Effector CD8-positive, alpha-beta T cell (primary cell): ENCODE data around the gene ABHD16A.

Experiments used
- DNase-seq: peaks from one replicate; lab custom pipeline; 2025; lab: John Stamatoyannopoulos, UW
- total RNA-seq, 4 experiments: gene quantifications; one replicate each; lab custom pipeline; 2026; lab: John Stamatoyannopoulos, UW

The ABHD16A gene
- total RNA-seq, result 4.3 to 8.2 (median 6.5) reads per million in 4 experiments

DNA sequence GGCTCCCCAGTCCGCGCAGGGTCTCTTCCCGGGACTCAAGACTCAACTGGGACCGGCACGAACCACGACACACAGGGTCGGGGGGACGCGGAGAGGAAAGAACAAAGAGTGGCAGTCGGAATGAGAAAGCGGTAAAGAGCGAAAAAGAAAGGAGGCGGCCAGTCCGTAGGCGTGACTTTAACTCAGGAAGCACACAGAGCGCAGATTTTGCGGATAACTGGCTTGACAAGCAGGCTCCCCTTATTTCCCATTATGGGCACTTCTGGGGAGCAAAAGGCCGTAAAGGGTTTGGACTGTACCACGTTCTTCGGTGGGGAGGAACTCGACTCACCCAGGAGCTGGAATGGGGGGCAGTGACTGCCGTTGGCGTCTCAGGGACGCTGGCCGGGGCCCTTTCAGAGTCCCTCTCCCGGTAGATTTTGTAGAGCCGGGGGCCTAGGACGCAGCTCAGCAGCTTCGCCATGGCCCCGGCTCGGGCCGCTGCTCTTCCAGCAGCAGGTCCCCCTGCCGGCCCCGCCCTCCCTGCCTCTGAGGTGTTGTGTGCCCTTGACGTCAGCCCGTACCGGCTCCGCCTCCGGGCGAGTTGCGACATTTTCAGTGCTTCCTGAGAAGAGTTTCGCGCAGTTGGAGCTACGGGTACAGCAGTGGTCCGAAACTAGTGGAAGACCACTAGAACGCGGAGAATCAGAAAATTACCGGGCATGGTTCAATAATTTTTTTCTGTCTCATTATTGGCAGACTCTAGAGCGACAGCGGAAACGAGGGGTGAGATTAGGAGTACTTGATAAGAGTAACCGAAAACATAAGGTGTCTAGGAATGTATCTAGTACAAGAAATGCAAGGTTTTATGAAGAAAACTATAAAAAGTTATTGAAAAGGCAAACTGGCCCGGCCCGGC, at the start of gene ABHD16A:
TSS of gene ABHD16A (minus strand) at position 506 of the 898 bp plus-strand sequence. CDS start at position 463, 43 bp downstream.
- DNase-seq, result peak; percentile 91

DNA sequence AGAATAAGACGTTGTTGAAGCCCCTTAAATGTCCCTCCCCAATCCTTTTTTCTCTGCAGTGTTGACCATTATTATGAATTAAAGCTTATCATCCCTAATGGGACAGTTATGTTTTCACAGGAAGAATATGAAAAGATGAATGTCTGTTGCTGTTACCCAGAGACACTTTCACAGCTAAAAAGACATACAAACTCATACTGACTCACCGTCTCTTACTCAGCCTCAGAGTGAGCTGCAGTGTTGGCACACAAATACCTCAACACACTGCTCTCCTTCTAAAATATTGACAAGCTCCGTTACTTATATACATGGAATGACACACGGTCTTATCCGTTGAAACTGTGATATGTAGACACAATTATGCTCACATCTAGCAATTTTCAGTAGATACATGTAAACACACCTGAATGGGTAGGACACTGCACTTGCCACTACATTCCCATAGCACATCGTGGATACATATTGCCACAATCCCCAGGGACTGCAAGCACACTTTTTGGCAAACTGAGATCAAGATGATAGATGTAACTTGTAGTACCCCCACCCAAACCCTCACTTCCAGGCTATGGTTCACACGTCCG, 49.7 kb upstream of the ABHD16A start:
- no peak for DNase-seq

DNA sequence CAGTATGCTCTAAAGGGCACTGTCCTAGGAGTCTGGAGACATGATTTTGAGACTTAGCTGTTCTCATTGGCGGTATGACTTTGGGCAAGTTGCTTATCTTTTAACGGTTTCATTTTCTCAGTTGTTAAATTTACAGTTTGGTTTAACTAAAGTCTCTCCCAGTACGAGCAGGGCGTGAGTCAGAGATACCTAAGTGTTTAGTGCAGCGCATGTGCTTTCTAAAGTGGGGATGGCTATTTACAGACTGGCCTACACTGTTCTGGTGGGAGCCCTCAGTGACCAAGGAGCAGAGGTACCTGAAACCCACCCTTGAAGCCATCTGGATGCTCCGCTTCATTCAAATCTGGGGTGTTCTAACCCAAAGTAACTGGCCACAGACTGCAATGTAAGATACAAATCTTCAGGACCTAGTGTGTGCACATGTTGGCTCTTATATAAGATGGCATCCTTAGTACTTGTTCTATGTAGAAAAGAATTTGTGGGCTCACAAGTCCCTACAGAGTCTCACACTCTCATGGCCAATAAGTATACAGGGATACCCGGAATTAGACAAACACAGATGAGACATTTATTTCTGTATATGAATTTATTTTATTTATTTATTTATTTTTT, 47.4 kb upstream of the ABHD16A start:
- no peak for DNase-seq

DNA sequence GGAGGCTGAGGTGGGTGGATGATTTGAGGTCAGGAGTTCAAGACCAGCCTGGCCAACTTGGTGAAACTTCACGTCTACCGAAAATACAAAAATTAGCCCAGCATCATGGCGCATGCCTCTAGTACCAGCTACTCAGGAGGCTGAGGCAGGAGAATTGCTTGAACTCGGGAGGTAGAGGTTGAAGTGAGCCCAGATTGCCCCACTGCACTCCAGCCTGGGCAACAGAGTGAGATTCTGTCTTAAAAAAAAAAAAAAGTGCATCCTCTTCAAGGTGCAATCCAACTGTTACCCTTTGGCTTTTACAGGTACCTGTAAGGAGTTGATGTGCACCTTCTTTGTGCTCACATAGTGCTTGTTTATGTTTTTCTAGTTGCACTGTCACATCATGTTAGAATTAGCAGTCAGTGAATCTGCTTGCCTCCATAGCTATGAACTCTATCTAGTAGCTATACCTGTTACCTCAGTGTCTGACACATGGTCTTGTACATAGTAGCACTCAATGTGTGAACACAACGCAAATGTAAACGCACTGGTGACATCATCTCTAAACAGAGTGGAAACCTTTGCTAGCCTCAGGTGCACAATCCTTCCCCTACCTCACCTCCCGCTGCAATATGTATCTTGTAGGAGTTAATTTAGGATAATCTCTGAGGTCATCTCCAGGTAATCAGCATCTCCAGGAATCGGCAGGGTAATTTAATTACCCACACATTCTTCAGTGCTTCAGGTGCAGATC, 46.3 kb upstream of the ABHD16A start:
- no peak for DNase-seq

DNA sequence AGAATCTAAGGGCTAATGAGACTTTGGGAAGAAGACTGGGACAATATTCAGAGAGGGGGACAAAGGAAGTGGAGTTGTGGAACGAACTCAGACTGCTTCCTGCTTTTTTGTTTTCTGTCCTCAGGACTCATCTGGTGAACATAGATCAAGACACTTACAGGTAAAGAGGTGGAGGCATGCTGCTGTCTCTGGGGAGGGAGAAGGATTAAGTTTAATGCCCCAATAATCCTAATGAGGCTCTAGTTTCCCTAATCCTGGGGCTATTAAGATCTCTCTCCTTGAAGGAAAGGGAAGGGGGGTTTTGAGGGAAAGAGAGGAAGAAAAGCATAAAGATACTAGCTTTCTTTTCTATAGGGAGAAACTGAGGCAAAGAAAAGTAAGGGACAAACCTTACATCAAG, 41.3 kb upstream of the ABHD16A start:
- no peak for DNase-seq

DNA sequence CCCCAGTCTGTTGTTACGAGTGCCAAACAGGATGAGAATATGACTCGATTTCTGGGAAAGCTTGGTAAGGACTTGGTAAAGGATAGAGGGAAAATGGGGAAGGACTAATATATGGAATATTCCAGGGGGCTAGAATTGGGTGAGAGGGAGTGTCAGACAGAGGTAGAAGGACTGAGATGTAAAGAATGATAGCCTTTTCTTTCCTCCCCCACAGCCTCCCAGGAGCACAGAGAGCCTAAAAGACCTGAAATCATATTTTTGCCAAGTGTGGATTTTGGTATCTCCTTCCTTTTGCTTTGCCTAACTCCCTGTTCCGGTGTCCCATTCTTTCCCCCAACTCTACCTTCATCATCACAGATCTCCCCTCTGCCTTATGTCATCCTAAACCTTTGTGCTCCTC, 39.8 kb upstream of the ABHD16A start:
- DNase-seq, result no peak

DNA sequence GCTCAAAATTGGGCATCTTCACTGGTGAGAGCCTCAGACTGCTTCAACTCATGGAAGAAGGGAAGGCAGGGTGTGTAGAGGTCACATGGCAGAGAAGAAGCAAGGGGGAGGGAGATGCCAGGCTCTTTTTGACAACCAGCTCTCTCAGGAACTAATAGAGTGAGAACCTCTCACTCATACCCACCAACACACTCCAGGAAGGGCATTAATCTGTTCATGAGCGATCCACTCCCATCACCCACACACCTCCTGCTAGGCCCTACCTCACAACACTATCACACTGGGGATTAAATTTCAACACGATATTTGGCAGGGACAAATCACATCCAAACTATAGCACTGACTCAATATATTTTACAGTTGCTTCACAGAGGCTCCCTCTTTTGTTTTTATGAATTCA, 38.7 kb upstream of the ABHD16A start:
- no peak for DNase-seq

DNA sequence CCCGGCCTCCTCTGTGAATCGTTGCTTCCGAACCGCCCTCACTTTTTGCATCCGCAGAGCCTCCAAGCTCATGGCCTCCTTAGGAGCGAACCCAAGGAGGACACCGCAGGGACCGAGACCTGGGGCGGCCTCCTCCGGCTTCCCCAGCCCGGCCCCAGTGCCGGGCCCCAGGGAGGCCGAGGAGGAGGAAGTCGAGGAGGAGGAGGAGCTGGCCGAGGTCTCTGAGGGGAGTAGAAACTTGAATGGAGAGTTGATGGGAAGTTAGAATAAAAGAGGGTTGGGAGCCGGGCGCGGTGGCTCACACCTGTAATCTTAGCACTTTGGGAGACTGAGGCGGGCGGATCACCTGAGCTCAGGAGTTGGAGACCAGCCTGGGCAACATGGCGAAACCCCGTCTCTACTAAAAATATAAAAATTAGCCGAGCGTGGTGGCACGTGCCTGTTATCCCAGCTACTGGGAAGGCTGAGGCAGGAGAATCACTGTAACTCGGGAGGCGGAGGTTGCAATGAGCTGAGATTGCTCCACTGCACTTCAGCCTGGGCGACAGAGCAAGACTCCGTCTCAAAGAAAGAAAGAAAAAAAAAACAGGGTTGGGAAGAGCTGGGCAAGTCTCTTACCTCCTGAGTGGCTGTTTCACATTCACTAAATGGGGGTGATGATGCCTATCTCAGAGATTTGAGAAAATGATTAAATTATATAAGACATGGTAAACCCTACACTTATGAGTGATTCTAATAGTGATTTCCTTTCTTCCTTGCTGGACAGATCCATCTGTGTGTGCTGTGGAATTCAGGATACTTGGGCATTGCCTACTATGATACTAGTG, 37.5 kb upstream of the ABHD16A start:
- no peak for DNase-seq

DNA sequence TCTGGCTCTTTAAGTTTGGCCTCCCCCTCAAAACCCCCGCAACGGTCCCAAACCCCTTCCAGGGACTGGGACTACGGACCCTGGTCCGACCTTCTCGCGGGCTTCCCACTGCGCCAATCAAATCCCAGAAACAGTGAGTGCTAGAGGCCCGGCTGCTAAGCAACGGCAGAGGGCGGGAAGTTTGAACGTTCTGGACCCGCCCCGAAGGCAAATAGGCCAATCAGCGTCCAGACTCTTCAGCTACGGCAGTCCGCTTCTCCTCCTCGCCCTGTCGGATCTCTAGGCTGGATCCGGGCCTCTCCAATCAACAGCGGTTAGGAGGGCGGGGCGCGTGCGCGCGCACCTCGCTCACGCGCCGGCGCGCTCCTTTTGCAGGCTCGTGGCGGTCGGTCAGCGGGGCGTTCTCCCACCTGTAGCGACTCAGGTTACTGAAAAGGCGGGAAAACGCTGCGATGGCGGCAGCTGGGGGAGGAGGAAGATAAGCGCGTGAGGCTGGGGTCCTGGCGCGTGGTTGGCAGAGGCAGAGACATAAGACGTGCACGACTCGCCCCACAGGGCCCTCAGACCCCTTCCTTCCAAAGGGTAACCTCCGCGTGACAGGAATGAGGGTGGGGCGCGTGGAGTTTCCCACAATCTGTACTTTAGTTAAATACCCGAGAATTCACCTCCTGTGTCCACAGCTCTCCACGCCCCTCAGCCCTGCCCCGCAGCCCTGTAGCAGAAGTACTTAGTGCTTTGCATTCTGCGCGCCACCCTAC, 36.7 kb upstream of the ABHD16A start, which contains the start of gene MSH5:
TSS of gene MSH5 (plus strand) at position 367 of the 758 bp plus-strand sequence. CDS start 462 bp downstream, outside the sequence.
- DNase-seq, result peak; percentile 91

DNA sequence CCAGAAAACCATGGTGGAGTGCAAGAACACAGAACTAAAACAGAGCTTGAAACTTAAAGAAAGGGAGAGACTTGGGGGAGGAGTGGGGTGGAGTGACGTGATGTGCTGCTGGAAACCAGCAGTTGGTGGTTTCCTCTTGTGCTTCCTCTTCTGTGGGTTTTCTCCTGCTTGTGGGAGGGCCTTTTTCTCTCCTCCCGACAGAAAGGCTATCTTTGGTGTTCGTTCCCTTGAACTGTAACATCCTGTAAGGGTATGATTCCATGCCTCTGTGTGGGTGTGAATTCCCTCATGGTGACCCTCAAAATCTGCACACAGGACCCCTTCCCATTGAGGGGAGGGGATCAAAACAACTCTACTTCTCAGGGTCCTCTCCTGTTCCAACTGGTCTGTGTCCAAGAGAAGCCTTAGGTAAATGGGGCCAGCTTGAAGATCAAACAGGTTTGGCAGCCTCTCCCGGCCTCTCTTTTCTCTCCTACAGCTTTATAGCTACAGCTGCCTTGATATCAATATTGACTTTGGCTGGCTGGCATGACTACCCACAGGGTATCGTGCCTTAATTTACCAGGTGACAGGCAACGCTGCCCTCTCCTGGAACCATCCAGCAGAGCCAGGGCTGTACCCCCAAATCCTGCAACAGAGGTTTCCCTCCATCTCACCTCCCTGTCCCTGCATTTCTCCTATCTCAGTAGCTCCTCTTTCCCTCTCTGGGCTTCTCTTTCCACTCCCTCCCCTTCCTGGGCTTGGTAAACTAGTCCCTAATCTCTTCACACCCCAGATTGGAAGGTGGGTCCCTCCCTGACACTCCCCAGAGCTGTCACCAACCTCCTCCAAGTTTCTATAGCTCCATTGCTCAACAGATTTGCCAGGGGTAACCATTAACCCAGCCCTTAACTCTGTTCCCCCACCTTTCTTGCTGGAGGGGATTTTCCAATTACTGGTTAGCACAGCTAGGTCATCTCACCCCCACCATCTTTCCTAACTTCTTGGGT, 35.2 kb upstream of the ABHD16A start:
- DNase-seq, result peak; percentile 42

DNA sequence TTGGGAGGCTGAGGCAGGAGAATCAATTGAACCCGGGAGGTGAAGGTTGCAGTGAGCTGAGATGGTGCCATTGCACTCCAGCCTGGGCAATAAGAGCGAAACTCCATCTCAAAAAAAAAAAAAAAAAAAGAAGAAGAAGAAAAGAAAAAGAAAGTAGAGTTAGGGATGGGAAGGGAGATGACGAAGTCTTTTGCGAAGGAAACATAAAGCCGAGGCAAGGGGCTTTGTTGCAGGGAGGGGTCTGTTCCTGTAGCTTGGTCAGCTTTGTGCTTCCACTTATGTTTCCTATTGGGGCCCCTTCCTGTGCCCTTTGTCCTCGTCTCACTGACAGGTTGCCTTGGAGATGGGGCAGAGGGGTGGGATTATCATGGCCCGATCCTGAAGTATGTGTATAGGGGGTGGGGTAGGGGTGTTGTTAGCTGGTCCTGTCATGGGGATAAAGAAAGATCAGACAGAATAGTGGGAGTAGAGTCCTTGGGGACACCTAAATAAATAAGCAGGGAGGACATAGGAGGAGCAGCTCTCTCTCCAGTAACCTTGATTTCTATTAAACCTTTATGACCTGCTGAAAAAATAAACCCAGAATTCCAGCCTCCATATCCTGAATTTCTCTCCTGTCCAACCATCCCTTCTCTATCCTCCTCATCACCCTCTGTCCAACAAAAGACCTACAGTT, 34.3 kb upstream of the ABHD16A start:
- DNase-seq, result no peak

DNA sequence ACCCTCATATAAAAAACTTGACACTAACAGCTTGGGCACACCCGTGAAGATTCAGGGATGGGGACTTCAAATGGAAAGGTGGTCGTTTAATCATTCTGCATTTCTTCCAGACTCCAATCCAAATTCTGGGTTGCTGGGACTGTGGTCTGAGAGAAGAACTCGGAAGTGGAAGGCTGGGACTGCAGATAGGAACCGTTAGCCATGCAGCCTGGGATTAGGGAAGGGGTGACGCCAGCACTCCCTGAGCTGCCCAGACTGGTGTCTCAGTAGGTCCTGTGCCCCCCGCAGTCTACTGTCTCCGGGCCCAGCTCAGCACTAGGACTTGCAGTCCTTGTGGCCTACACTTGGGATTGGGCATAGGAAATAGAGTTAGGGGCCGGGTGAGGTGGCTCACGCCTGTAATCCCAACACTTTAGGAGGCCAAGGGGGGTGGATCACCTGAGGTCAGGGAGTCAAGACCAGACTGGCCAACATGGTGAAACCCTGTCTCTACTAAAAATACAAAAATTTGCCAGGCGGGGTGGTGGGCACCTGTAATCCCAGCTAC, 33.7 kb upstream of the ABHD16A start:
- no peak for DNase-seq

DNA sequence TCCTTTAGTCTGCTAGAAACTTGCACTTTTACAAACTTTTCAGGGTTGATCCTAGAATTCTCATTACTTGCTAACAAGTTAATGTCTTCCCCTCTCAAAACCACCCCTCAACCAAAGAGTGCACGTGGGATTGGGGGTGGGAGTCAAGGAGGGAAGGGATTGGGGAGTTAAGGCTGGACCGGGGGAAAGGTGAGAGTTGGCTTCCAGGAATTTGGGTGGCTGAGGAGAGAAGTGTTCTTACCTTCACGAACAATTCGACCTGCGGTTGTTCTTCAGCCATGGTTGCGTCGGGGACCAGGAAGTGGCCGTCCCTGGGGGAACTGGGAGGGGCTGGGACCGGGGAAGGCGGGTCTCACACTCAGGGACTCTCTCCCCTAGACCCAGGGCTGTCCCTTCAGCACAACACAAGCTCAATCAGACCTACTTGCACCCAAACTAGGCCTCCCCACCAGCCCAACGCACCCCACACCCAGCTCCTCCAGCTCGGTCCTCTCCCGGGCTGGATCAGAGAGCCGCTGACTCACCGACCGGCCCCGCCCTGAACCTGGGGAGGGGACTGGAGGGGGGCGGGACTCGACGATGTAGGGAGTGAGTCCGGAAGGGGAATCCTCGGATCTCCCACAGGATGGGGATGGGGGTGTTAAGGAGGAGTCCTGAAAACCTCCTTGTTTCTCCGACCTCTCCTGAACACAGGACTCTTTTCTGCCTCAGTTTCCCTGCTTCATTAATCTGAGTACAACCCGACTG, 33.1 kb upstream of the ABHD16A start, which contains the start of gene CLIC1:
TSS of gene CLIC1 (minus strand) at position 510 of the 747 bp plus-strand sequence. CDS start at position 280, 230 bp downstream.
- DNase-seq, result peak; percentile 59

DNA sequence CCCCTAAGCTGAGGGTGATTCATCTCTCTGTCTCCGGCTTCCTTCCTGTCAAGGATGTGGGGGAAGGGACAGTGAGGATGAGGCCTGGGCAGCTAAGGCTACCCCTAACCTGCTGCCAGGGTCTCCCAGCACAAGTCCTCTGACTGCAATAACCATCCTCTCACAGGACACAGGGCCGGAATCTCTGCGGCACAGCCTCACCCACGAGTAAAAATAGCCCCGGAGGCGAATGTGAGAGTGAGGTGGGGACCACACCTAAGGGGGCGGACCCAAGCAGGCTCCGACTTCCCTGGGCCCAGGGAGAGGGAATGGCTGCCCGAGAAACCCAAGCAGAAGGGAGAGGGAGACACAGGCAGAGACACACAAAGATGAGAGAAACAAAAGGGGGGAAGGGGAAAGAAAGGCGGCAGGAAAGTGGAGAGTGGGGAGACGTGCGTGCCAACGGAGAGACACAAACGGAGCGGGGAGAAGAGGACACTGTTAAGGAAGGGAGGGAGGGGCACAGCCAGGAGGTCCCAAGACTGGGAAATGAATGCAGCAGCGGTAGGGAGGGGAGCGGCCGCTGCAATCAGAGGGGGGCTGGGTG, 31.8 kb upstream of the ABHD16A start:
- DNase-seq, result peak; percentile 10

DNA sequence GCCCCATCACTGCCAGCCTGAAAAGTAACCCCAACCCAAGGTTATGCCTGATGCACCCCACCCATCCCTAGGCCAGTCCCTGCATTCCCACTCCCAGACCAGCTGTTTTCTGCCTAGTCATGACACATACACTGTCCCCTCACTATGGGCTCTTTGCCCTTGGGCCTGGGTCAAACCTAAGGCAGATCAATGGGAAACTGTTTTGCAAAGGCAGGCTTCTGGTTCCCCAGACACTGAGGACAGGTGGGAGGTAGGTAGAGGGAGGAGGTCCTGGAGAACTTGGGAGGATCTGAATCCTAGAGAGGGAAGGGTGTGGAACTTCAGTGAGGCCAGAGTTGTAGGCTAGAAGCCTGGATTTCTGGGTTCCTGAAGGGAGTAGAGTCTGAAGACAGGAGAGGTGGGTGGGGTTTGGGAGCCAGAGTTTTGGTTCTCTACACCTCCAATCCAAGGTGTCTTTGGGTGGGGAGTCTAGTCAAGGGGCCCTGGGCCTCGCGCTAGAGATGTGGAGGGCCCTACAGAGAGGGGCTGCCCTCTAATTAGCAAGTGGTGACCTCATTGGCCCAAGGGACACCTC, 31.2 kb upstream of the ABHD16A start:
- no peak for DNase-seq

DNA sequence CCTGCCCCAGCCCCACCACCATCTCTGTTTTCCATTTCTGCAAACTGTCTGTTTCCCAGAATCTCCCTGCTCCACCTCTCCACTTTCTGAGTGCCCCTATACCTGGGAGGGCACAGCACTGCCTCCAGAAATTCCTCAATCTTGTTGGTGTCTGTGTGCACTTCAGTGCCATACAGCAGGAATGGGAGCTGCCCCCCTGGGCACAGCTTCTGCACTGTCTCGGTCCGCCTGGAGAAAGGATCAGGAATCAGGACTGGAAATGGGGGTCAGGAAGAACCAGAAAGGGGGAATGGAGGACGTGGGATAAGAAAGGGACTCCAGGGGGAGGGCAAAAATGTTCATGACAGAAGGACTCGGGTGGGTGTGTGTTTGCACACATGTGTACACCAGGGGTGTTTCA, 30.6 kb upstream of the ABHD16A start:
- DNase-seq, result no peak

DNA sequence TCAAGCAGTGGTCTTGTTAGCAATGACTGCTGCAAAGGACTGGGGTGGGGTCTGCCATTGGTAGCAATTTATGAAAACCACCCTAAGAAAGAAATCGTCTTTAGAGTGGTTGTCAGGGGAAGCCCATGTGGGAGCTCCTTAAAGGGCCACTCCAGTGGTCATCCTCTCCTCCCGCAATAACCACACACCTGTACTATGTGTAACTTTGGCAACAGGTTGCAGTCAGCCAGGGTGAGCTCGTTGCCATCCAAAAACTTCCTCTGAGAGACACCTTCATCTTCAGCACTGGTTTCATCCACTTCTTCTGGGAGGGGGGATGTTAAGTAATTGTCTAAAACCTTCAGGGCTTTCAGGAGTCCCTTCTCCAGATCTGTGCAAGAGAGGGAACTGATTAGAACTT, 28.9 kb upstream of the ABHD16A start:
- no peak for DNase-seq
